Loucy (cell line): ENCODE data around the gene HIC1.

ENCODE experiments used
- H2AFZ ChIP-seq: fragments of 200-600 bp; sonication (generic); 2 replicates; pipeline ENCODE4 v1.6.0; 2016; ENCODE audit warnings: antibody characterized with exemption, mild to moderate bottlenecking, low read length, moderate library complexity
- H3F3A ChIP-seq: fragments of 200-600 bp; 2 replicates; pipeline ENCODE4 v1.6.0; 2016; ENCODE audit warnings: antibody characterized with exemption, low read depth, mild to moderate bottlenecking
- H3K27me3 ChIP-seq: fragments of 200-600 bp; sonication (generic); 2 replicates; pipeline ENCODE4 v1.6.1; 2014; ENCODE audit warnings: low read length, mild to moderate bottlenecking; ENCODE audit not compliant: insufficient read depth, poor library complexity, severe bottlenecking
- H3K36me3 ChIP-seq: fragments of 200-600 bp; sonication (generic); 2 replicates; pipeline ENCODE4 v1.6.1; 2016; ENCODE audit warnings: low read length; ENCODE audit not compliant: insufficient read depth
- H3K4me1 ChIP-seq: fragments of 200-600 bp; sonication (generic); 2 replicates; pipeline ENCODE4 v1.5.1; 2014; ENCODE audit warnings: low read length, mild to moderate bottlenecking; ENCODE audit not compliant: insufficient read depth, poor library complexity, severe bottlenecking
- H3K4me2 ChIP-seq: fragments of 200-600 bp; sonication (generic); 2 replicates; pipeline ENCODE4 v1.6.0; 2014; ENCODE audit warnings: antibody characterized with exemption, low read length, low read depth, mild to moderate bottlenecking; ENCODE audit not compliant: poor library complexity, severe bottlenecking
- H3K4me3 ChIP-seq: fragments of 200-600 bp; sonication (generic); 2 replicates; pipeline ENCODE4 v1.5.1; 2014; ENCODE audit warnings: low read length, mild to moderate bottlenecking, mixed read lengths; ENCODE audit not compliant: poor library complexity, severe bottlenecking
- H3K79me2 ChIP-seq: fragments of 200-600 bp; sonication (generic); 2 replicates; pipeline ENCODE4 v1.6.1; 2014; ENCODE audit warnings: low read length; ENCODE audit not compliant: insufficient read depth
- H3K9ac ChIP-seq: fragments of 200-600 bp; sonication (generic); 2 replicates; pipeline ENCODE4 v1.6.0; 2014; ENCODE audit warnings: mild to moderate bottlenecking, low read depth, low read length, moderate library complexity; ENCODE audit not compliant: poor library complexity, severe bottlenecking
- H3K9me2 ChIP-seq: fragments of 200-600 bp; sonication (generic); replicated peaks from 2 replicates; pipeline ENCODE4 v1.6.1; 2016; ENCODE audit warnings: low read depth, low read length, mixed read lengths
- H3K9me3 ChIP-seq: fragments of 200-600 bp; sonication (generic); 2 replicates; pipeline ENCODE4 v1.6.1; 2014; ENCODE audit warnings: mild to moderate bottlenecking, antibody characterized with exemption, low read length, low read depth; ENCODE audit not compliant: insufficient read depth
- H4K20me1 ChIP-seq: fragments of 200-600 bp; sonication (generic); 2 replicates; pipeline ENCODE4 v1.6.0; 2014; ENCODE audit warnings: antibody characterized with exemption, low read length, mild to moderate bottlenecking; ENCODE audit not compliant: insufficient read depth, poor library complexity, severe bottlenecking
- CTCF ChIP-seq: fragments of 200-600 bp; sonication (generic); conservative IDR thresholded peaks from 2 replicates; pipeline ENCODE4 v1.5.1; 2014; ENCODE audit warnings: mild to moderate bottlenecking, antibody characterized with exemption, low read length
- EZH2phosphoT487 ChIP-seq: fragments of 200-600 bp; IDR thresholded peaks from 2 replicates; pipeline ENCODE4 v1.6.1; 2018; ENCODE audit warnings: antibody characterized with exemption, mild to moderate bottlenecking, moderate library complexity, borderline replicate concordance

HIC1 gene

GRCh38 chr17:2070241-2071023, 15.5 kb downstream of the HIC1 start:
- Histone ChIP-seq H3K9ac (no peak overlapping the region), H3F3A (no peaks in the 10 kb centered on the region), H3K9me3 (no peaks in the 10 kb centered on the region), H3K9me2 (no peaks in the 10 kb centered on the region), H4K20me1 (no peaks in the 10 kb centered on the region), H3K4me1 (no peaks in the 10 kb centered on the region), H2AFZ (no peak overlapping the region), H3K36me3 (peaks cover 77% of the 10 kb centered on the region; the same call in 1 of the 2 replicates), H3K4me2 (no peak overlapping the region), H3K79me2 (no peaks in the 10 kb centered on the region), H3K4me3 (no peak overlapping the region), H3K27me3 (no peaks in the 10 kb centered on the region)
- no peak for TF ChIP-seq EZH2phosphoT487
- no peak for TF ChIP-seq CTCF

GRCh38 chr17:2071024-2071385, 16.1 kb downstream of the HIC1 start:
- no peaks in the 10 kb centered on the region for H3K27me3 ChIP-seq
- no peaks in the 10 kb centered on the region for H3K9me3 ChIP-seq
- no peak overlapping the region for H2AFZ ChIP-seq
- TF ChIP-seq CTCF (no peak), EZH2phosphoT487 (no peak)
- no peak overlapping the region for H3K4me2 ChIP-seq
- H4K20me1 ChIP-seq, result no peaks in the 10 kb centered on the region
- no peak overlapping the region for H3K9ac ChIP-seq
- no peaks in the 10 kb centered on the region for H3K79me2 ChIP-seq
- no peak overlapping the region for H3K4me3 ChIP-seq
- H3K9me2 ChIP-seq, result no peaks in the 10 kb centered on the region
- peaks cover 74% of the 10 kb centered on the region; the same call in 1 of the 2 replicates for H3K36me3 ChIP-seq
- no peaks in the 10 kb centered on the region for H3F3A ChIP-seq
- H3K4me1 ChIP-seq, result no peaks in the 10 kb centered on the region

GRCh38 chr17:2071455-2072281, 16.8 kb downstream of the HIC1 start:
- Histone ChIP-seq H3K79me2 (no peaks in the 10 kb centered on the region), H3K9me2 (no peaks in the 10 kb centered on the region), H3K27me3 (no peaks in the 10 kb centered on the region), H3K4me1 (no peaks in the 10 kb centered on the region), H3K4me2 (no peak overlapping the region), H3K9ac (no peak overlapping the region), H3K9me3 (no peaks in the 10 kb centered on the region), H3F3A (no peaks in the 10 kb centered on the region), H3K4me3 (no peak overlapping the region), H4K20me1 (no peaks in the 10 kb centered on the region), H3K36me3 (peaks cover 74% of the 10 kb centered on the region; the same call in 1 of the 2 replicates), H2AFZ (no peak overlapping the region)
- TF ChIP-seq EZH2phosphoT487 (no peak), CTCF (no peak)
